Activated CD4-positive, alpha-beta T cell treated with anti-CD3 and anti-CD28 coated beads for 24 hours (primary cell): Measurements from ENCODE around the gene PPP2R3A.
A peak's percentile ranks its signal among the peaks of the same experiment; 100 is the strongest.
"Not testable (repeated sequence)": the region's sequence is repeated elsewhere in the genome, so short reads cannot be mapped to it uniquely, and the experiment has no call there.

Experiments used
- DNase-seq, 2 donors: peaks; one replicate each; pipeline ENCODE4 v3.0.0-alpha.2; 2020; ENCODE audit warnings: low read depth in 2 of 2

Gene PPP2R3A, protein sequence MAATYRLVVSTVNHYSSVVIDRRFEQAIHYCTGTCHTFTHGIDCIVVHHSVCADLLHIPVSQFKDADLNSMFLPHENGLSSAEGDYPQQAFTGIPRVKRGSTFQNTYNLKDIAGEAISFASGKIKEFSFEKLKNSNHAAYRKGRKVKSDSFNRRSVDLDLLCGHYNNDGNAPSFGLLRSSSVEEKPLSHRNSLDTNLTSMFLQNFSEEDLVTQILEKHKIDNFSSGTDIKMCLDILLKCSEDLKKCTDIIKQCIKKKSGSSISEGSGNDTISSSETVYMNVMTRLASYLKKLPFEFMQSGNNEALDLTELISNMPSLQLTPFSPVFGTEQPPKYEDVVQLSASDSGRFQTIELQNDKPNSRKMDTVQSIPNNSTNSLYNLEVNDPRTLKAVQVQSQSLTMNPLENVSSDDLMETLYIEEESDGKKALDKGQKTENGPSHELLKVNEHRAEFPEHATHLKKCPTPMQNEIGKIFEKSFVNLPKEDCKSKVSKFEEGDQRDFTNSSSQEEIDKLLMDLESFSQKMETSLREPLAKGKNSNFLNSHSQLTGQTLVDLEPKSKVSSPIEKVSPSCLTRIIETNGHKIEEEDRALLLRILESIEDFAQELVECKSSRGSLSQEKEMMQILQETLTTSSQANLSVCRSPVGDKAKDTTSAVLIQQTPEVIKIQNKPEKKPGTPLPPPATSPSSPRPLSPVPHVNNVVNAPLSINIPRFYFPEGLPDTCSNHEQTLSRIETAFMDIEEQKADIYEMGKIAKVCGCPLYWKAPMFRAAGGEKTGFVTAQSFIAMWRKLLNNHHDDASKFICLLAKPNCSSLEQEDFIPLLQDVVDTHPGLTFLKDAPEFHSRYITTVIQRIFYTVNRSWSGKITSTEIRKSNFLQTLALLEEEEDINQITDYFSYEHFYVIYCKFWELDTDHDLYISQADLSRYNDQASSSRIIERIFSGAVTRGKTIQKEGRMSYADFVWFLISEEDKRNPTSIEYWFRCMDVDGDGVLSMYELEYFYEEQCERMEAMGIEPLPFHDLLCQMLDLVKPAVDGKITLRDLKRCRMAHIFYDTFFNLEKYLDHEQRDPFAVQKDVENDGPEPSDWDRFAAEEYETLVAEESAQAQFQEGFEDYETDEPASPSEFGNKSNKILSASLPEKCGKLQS (N-terminal part only)

DNA sequence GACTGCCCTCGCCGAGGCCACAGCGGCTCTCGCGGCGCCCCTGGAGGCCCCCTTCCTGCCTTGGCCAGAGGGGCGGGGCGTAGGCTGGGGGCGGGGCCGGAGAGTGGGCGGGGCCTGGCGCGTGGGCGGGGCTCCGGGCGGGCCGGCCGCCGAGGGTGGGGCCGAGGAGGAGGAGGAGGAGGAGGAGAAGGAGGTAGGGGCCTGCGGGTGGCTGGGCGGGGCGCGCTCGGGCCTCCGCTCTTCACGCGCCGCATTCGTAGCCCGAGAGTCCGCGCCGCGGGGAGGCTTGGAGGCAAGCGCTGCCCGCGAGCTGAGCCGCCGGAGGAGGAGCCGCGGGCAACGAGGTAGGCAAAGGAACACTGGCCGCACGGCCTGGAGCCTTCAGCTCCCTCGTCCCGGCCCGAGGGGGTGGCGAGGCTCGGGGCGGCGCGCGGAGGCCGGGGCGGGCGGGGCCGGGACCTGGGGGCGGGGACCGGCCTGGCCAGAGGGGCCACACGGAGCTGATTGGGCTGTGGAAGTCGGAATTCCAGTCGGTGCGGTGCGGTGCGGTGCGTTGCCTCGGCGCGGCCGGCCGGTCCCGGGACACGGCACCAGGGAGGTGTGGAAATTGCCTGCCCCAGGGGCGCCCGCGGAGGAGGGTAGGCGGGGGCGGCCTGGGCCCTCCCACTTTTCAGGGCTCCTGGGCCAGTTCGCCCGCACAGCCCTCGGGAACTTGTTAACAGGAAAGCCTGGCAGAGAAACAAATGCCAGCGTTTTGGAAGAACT is at the start of gene PPP2R3A:
Gene PPP2R3A (plus strand): TSS at position 223 of the 765 bp plus-strand sequence. CDS start 35,771 bp downstream, outside the sequence.
- peak; percentile 42 to 54 for DNase-seq

GRCh38 chr3:135916310-135916709 is 49.2 kb upstream of the PPP2R3A start:
- no peak for DNase-seq

GRCh38 chr3:135917076-135917475 is 48.5 kb upstream of the PPP2R3A start:
- DNase-seq = no peak

- no peak for DNase-seq
Measured at GRCh38 chr3:135917927-135918597, 47.5 kb upstream of the PPP2R3A start.

GRCh38 chr3:135918600-135918999 is 46.9 kb upstream of the PPP2R3A start:
- DNase-seq = no peak

GRCh38 chr3:135920275-135920674 is 45.3 kb upstream of the PPP2R3A start:
- no peak for DNase-seq

GRCh38 chr3:135922903-135923250 is 42.7 kb upstream of the PPP2R3A start:
- no peak for DNase-seq

- DNase-seq = no peak
Measured at GRCh38 chr3:135924506-135924905, 41.0 kb upstream of the PPP2R3A start.

DNA sequence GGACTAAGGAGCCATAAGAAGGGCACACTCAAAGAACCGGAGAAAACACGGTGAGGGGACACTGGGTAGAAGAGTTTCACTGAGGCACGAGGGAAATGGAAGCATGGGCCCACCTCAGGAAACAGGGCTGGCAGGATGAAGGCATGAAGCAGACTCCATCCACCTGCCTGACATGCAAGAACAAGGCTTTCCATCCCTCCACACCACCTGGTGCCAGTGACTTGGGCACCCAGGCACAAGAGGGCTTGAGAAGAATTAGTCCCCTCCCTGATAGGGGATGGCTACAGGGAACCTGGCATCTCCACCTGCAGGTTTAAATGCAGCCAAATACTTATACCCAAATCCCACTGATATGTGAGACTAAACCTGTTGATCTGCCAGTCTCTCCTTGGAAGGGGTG is 38.9 kb upstream of the PPP2R3A start:
- DNase-seq = no peak

DNA sequence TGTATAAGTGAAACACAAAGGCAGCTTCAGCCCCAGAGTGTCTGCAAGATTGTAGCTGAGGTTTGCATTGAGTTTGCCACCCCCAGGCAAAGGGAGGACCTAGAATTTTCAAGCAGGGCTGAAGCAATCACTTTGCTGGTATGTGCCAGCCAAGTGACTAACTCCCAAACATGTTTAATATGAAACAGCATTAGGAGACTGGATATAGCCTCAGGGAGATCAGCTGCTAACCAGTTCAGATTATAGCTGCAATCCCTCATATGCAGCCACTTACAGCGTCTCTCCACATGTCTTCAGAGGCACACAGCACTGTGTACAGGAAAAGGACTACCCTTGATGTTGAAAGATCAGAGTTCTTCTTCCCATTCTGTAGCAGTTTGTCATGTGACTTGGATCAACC is 38.4 kb upstream of the PPP2R3A start:
- no peak for DNase-seq

GRCh38 chr3:135929670-135930069 is 35.9 kb upstream of the PPP2R3A start:
- DNase-seq = no peak

- no peak for DNase-seq
Measured at GRCh38 chr3:135930255-135930654, 35.3 kb upstream of the PPP2R3A start.

DNA sequence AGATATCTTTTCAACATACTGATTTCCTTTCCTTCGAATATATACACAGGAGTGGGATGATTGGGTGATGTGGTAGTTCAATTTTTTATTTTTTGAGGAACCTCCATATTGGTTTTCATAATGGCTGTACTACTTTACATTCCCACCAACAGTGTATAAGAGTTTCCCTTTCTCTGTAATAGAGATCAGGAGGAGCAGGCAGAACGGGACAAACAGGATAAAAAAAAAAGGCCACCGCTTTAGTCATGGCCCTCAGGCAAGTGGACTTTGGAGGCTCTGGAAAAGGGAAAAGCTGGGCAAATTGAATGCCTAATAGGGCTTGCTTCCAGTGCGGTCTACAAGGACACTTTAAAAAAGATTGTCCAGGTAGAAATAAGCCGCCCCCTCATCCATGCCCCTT is 30.4 kb upstream of the PPP2R3A start:
- not testable (repeated sequence) for DNase-seq

GRCh38 chr3:135937766-135938165 is 27.8 kb upstream of the PPP2R3A start:
- not testable (repeated sequence) for DNase-seq

GRCh38 chr3:135944831-135945230 is 20.7 kb upstream of the PPP2R3A start:
- no peak for DNase-seq

GRCh38 chr3:135950941-135951340 is 14.6 kb upstream of the PPP2R3A start:
- no peak for DNase-seq

DNA sequence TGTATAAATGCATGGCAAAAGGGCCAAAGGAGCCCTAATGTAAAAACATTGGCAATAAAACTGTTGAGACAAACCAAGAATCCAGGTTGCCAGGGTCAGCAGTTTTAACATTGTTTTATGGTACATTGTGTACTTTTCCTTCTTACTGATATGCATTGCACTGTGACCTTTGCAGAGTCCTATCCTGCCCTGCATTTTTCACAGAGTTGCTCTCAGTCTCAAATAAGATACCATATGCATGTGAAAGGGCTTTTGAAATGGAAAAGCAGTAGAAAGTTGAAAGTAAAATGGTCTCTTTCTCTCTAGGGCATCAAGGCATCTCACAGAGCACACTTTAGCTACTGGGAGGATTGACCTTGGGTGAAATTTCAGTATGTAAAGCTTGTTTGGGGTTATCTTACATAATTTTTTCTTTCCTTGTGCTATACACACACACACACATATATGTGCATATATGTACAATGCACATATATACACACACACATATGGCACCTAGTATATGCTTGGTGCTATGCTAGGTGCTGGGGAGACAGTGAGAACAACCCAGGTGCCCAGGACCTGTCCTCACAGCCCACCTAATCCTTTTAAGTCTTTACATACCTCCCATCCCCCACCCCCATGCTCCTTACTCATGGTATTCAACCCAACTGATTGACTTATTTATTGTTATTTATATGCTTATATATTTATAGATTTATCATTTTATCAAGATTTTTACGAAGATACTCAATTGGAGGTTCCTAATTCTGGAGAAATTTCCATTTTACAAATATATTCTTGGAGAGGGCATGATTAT is 1.2 kb upstream of the PPP2R3A start:
- no peak for DNase-seq

- no peak for DNase-seq
Measured at GRCh38 chr3:135965129-135965505, 411 bp upstream of the PPP2R3A start.

GRCh38 chr3:135966271-135966961 is 888 bp downstream of the PPP2R3A start:
- DNase-seq = no peak

- no peak for DNase-seq
Measured at GRCh38 chr3:135966962-135967274, 1.4 kb downstream of the PPP2R3A start.
